Ecto neural progenitor cell (in vitro differentiated cells): ENCODE results near the gene PVR.
"Not testable (repeated sequence)": the region's sequence is repeated elsewhere in the genome, so short reads cannot be mapped to it uniquely, and the experiment has no call there.

Experiments used
- DNase-seq: peaks from one replicate; pipeline ENCODE4 v3.0.0-alpha.2; 2018; ENCODE audit warnings: low spot score

PVR gene

GRCh38 chr19:44700547-44700946, 56.8 kb downstream of the PVR start:
- DNase-seq: no peak

GRCh38 chr19:44701228-44701627, 57.5 kb downstream of the PVR start:
- DNase-seq: no peak

GRCh38 chr19:44702551-44703176, 59.0 kb downstream of the PVR start:
- DNase-seq: no peak

- no peak for DNase-seq
Observed at GRCh38 chr19:44703336-44704078, 59.8 kb downstream of the PVR start.

DNA sequence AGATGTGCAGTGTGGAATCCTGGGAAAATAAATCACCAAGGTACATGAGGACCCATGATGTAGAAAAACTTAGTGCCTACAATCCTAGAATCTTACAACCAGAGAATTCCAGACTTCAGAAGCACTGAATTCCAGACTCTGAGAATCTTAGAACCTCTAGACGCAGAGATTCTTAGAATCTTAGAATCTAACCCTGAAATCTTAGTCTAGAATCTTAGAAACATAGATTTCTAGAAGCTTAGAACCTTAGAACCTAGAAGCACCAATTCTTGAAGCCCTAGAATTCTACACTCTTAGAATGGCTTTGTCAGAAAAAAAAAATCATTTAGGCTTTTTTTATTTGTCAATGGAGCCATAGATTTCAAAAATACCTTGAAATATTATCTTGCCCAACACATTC, 61.3 kb downstream of the PVR start:
- no peak for DNase-seq

DNA sequence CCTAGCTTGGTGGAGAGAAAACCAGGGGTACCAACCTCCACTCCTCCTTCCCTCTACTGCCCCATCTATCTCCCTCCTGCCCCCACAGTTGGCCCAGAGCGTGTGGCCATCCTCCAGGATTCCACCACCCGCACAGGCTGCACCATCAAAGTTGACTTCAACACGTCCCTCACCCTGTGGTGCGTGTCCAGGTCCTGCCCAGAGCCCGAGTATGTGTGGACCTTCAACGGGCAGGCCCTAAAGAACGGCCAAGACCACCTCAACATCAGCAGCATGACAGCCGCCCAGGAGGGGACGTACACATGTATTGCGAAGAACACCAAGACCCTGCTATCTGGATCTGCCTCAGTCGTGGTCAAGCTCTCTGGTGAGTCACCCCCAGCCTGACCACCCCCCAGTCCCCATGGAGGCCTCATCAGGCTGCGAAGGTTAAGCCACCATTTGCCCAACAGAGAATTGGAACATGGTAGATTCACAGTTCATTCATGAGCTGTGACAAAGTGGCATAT, 61.8 kb downstream of the PVR start:
- no peak for DNase-seq

DNA sequence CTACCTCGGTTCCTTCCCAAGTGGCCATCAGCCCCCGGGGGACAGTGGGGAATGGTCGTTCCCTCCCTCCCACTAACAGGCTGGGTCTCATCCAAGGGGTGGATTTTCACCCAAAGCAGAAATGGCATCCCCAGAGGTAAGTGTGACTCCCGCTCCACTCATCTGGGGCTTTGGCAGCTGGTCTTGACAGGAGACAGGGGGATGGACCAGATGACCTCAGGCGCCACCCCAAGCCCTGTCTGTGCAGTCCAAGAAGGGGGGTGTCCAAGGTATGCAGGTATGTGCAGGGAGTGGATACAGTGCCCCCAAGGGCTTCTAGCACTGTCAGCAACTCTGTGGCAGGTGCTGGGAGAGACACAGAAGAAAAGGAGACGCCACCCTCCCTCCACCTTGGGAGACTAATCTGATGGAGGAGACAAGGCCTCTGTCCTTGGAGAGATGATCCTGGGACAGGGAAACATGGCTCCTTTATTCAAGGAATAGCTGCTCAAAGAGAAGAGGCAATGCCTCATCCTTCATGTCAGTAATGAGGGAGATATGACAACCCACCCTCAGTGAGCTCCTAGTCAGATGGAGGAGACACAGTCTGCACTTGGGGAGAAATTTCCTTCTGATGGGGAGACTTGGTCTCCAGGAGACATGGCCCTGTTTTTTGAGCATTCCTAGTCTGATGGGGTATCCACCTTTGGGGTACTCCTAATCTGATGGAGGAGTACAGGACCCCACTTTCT, 63.0 kb downstream of the PVR start:
- DNase-seq: no peak

- DNase-seq: no peak
Observed at GRCh38 chr19:44707794-44708193, 64.1 kb downstream of the PVR start.

GRCh38 chr19:44708940-44709339, 65.2 kb downstream of the PVR start:
- no peak for DNase-seq

DNA sequence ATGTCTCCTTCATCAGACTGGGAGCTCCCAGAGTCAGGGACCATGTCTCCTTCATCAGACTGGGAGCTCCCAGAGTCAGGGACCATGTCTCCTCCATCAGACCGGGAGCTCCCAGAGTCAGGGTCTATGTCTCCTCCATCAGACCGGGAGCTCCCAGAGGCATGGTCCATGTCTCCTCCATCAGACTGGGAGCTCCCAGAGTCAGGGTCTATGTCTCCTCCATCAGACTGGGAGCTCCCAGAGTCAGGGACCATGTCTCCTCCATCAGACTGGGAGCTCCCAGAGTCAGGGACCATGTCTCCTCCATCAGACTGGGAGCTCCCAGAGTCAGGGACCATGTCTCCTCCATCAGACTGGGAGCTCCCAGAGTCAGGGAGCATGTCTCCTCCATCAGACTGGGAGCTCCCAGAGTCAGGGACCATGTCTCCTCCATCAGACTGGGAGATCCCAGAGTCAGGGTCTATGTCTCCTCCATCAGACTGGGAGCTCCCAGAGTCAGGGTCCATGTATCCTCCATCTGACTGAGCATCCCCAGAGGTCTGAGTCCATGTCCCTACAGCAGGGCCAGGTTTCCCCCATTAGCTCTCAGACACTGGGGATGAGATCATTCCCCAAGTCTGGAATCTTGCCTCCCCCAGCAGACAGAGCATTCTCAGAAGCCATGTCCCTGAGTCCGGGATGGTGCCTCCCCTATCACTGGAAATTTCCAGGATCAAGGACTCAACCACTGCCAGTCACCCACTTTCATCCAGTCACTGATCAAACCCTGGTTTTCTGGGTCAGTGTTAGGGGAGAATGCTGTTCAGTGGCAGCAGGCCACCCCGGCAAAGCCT, 65.9 kb downstream of the PVR start:
- DNase-seq: not testable (repeated sequence)

DNA sequence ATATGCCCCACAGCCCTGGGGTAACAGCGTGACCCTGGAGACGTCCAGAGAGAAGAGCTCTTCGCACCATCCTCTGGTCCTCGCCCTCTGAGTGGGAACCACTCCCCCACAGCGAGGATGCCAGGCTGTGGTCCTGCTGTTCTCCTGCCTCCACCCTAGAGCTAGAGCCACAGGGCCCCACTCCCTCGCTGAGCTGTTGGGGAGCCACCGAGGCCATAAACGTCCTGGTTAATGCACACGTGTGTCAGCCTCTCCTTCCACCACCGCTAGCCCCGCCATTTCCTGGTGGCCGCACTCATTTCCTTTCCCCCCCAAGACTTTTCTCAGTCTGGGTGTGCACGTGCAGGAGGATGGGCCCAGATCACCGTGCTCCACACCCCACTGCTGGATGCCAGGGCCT, 66.8 kb downstream of the PVR start:
- no peak for DNase-seq

GRCh38 chr19:44712864-44713515, 69.3 kb downstream of the PVR start:
- no peak for DNase-seq
